HG03095 (cell line): ENCODE measurements around the gene GSTK1.
"Not testable (repeated sequence)": the region's sequence is repeated elsewhere in the genome, so short reads cannot be mapped to it uniquely, and the experiment has no call there.

Experiments
- ATAC-seq: cut with Tn5 transposase; IDR thresholded peaks from one replicate; pipeline ENCODE4 v1.9.1; 2021; ENCODE audit warnings: moderate library complexity; ENCODE audit not compliant: unreplicated experiment

Gene GSTK1

GRCh38 chr7:143269251-143269650, 6.0 kb downstream of the GSTK1 start:
- ATAC-seq = no peak

- ATAC-seq = no peak
Observed at GRCh38 chr7:143271240-143271639, 8.0 kb downstream of the GSTK1 start.

GRCh38 chr7:143272871-143273270, 9.6 kb downstream of the GSTK1 start:
- no peak for ATAC-seq

- ATAC-seq = no peak
Observed at GRCh38 chr7:143279186-143280098, 16.2 kb downstream of the GSTK1 start.

GRCh38 chr7:143280160-143280559, 16.9 kb downstream of the GSTK1 start:
- ATAC-seq = no peak

GRCh38 chr7:143280566-143280965, 17.3 kb downstream of the GSTK1 start:
- no peak for ATAC-seq

GRCh38 chr7:143281529-143281928, 18.3 kb downstream of the GSTK1 start:
- no peak for ATAC-seq

GRCh38 chr7:143282124-143282523, 18.9 kb downstream of the GSTK1 start:
- no peak for ATAC-seq

GRCh38 chr7:143283381-143283780, 20.1 kb downstream of the GSTK1 start:
- no peak for ATAC-seq

GRCh38 chr7:143284591-143285469, 21.6 kb downstream of the GSTK1 start, which contains the start of gene TMEM139:
TSS of gene TMEM139 (plus strand) at chr7:143284958. CDS start at chr7:143285958, 1,000 bp downstream.
- ATAC-seq = no peak

GRCh38 chr7:143285470-143285778, 22.2 kb downstream of the GSTK1 start:
- no peak for ATAC-seq

- ATAC-seq = no peak
Observed at GRCh38 chr7:143285806-143286521, 22.7 kb downstream of the GSTK1 start.

GRCh38 chr7:143286522-143286890, 23.3 kb downstream of the GSTK1 start:
- ATAC-seq = no peak

- no peak for ATAC-seq
Observed at GRCh38 chr7:143287339-143287934, 24.2 kb downstream of the GSTK1 start.

- peak; percentile 85 for ATAC-seq
Observed at GRCh38 chr7:143287935-143288826, 24.9 kb downstream of the GSTK1 start, which contains the start of gene CASP2. TSS of gene CASP2 (plus strand) at chr7:143288351. CDS start at chr7:143288456, 105 bp downstream.

GRCh38 chr7:143288836-143289235, 25.6 kb downstream of the GSTK1 start:
- no peak for ATAC-seq

- ATAC-seq = no peak
Observed at GRCh38 chr7:143289421-143289820, 26.2 kb downstream of the GSTK1 start.

- ATAC-seq = not testable (repeated sequence)
Observed at GRCh38 chr7:143289888-143290287, 26.6 kb downstream of the GSTK1 start.

GRCh38 chr7:143290293-143290692, 27.1 kb downstream of the GSTK1 start:
- no peak for ATAC-seq

GRCh38 chr7:143292876-143293275, 29.6 kb downstream of the GSTK1 start:
- ATAC-seq = no peak
